HepG2 (cell line): ENCODE results near the gene CFAP97D1. TPM values are rescaled to one million over a fixed set of nuclear protein-coding genes. Genes with fewer than 3 reads are reported as not detected.

Experiments
- ASH2L ChIP-seq: fragments of 300-600, 200-600 bp; sonication (generic); IDR thresholded peaks from 2 replicates; pipeline ENCODE4 v1.7.0; 2017; ENCODE audit warnings: low read depth, mild to moderate bottlenecking, moderate library complexity, mixed read lengths, low read length; ENCODE audit not compliant: insufficient read length
- BORCS8-MEF2B ChIP-seq: sonication (generic); formaldehyde crosslinking; IDR thresholded peaks from 2 replicates; pipeline ENCODE4 v1.8.0; 2022; ENCODE audit warnings: mild to moderate bottlenecking, missing genetic modification reagents
- CHCHD3 ChIP-seq: sonication (generic); formaldehyde crosslinking; IDR thresholded peaks from 2 replicates; pipeline ENCODE4 v1.8.0; 2022; ENCODE audit warnings: mild to moderate bottlenecking, missing genetic modification reagents, moderate library complexity
- HDAC1 ChIP-seq: sonication (generic); formaldehyde crosslinking; IDR thresholded peaks from 2 replicates; pipeline ENCODE4 v1.5.1; 2020; ENCODE audit warnings: mild to moderate bottlenecking, missing genetic modification reagents
- HMG20A ChIP-seq: IDR thresholded peaks from 2 replicates; pipeline ENCODE4 v1.6.1; 2016; ENCODE audit warnings: borderline replicate concordance
- HOXA3 ChIP-seq: sonication (generic); formaldehyde crosslinking; IDR thresholded peaks from 2 replicates; pipeline ENCODE4 v1.5.0; 2020; ENCODE audit warnings: missing genetic modification reagents
- IRF9 ChIP-seq: sonication (generic); formaldehyde crosslinking; IDR thresholded peaks from 2 replicates; pipeline ENCODE4 v1.8.0; 2022; ENCODE audit warnings: missing genetic modification reagents, mild to moderate bottlenecking, borderline replicate concordance
- KLF16 ChIP-seq, 2 experiments: sonication (generic) in 1 of 2; formaldehyde crosslinking in 1 of 2; IDR thresholded peaks; 2 replicates each; pipeline versions ENCODE4 v1.6.1 to v1.8.0; 2016 to 2023; ENCODE audit warnings: missing genetic modification reagents in 2 of 2, missing compliant biosample characterization in 1 of 2
- KLF6 ChIP-seq: IDR thresholded peaks from 2 replicates; pipeline ENCODE4 v1.8.0; 2016; ENCODE audit warnings: missing biosample characterization, missing genetic modification reagents
- MAF1 ChIP-seq: sonication (generic); formaldehyde crosslinking; IDR thresholded peaks from 2 replicates; pipeline ENCODE4 v1.5.0; 2020; ENCODE audit warnings: missing genetic modification reagents, borderline replicate concordance
- NRL ChIP-seq: sonication (generic); formaldehyde crosslinking; IDR thresholded peaks from 2 replicates; pipeline ENCODE4 v1.5.0; 2020; ENCODE audit warnings: missing genetic modification reagents, mild to moderate bottlenecking, moderate library complexity, borderline replicate concordance
- PHF8 ChIP-seq: sonication (generic); formaldehyde crosslinking; IDR thresholded peaks from 2 replicates; pipeline ENCODE4 v1.5.0; 2020; ENCODE audit warnings: missing genetic modification reagents
- PPARG ChIP-seq: conservative IDR thresholded peaks from 2 replicates; pipeline ENCODE4 v1.6.1; 2016; ENCODE audit warnings: missing biosample characterization, missing genetic modification reagents
- RBFOX2 ChIP-seq: fragments of 200-400 bp; formaldehyde crosslinking; IDR thresholded peaks from 2 replicates; pipeline ENCODE4 v1.6.1; 2017; ENCODE audit warnings: low read depth, mild to moderate bottlenecking, low read length
- TGIF2 ChIP-seq: IDR thresholded peaks from 2 replicates; pipeline ENCODE4 v1.6.1; 2016; ENCODE audit warnings: control low read depth, missing compliant biosample characterization
- ZNF180 ChIP-seq: sonication (generic); formaldehyde crosslinking; IDR thresholded peaks from 2 replicates; pipeline ENCODE4 v1.4.0; 2020; ENCODE audit warnings: low read depth, missing genetic modification reagents, borderline replicate concordance
- ZNF720 ChIP-seq: sonication (generic); formaldehyde crosslinking; IDR thresholded peaks from 2 replicates; pipeline ENCODE4 v1.4.0; 2020; ENCODE audit warnings: missing genetic modification reagents
- ZNF800 ChIP-seq: sonication (generic); formaldehyde crosslinking; IDR thresholded peaks from 2 replicates; pipeline ENCODE4 v1.4.0; 2020; ENCODE audit warnings: missing genetic modification reagents
- polyA plus RNA-seq, 8 experiments: library from polyadenylated mRNA; depleted of rRNA in 3 of 8; stranded (reverse) in 7 of 8; unstranded in 1 of 8; fragments of >200 nt; fragmentation: Illumina TruSeq in 4 of 8; extraction: Trizol in 4 of 8; gene quantifications; 2 replicates each; pipeline versions ENCODE4 v1.2.1 to v1.2.3, GENCODE V29; 2011 to 2016; ENCODE audit warnings: low read depth in 4 of 8, missing spikeins in 1 of 8, mixed read lengths in 1 of 8; ENCODE audit not compliant: insufficient read depth in 1 of 8
- total RNA-seq, 5 experiments: library from RNA; depleted of rRNA; stranded (reverse); fragments of >200 nt; fragmentation: Illumina TruSeq; extraction: Trizol; gene quantifications; 2 replicates each; pipeline ENCODE4 v1.2.3, GENCODE V29; 2016; ENCODE audit warnings: low read depth in 1 of 5
- TF ChIP-seq, protein P1 (sequence below): sonication (generic); formaldehyde crosslinking; IDR thresholded peaks from 2 replicates; pipeline ENCODE4 v1.5.0; 2020; ENCODE audit warnings: missing genetic modification reagents
- TF ChIP-seq, protein P2 (sequence below): sonication (generic); formaldehyde crosslinking; IDR thresholded peaks from 2 replicates; pipeline ENCODE4 v1.4.0; 2020; ENCODE audit warnings: missing genetic modification reagents, borderline replicate concordance

CFAP97D1 gene
- total and polyA plus RNA-seq, 2 of the 13 experiments (the other 11 are each of a cell fraction or from before 2014, with no cell fraction given), result 0.02 TPM; not detected in 1

DNA sequence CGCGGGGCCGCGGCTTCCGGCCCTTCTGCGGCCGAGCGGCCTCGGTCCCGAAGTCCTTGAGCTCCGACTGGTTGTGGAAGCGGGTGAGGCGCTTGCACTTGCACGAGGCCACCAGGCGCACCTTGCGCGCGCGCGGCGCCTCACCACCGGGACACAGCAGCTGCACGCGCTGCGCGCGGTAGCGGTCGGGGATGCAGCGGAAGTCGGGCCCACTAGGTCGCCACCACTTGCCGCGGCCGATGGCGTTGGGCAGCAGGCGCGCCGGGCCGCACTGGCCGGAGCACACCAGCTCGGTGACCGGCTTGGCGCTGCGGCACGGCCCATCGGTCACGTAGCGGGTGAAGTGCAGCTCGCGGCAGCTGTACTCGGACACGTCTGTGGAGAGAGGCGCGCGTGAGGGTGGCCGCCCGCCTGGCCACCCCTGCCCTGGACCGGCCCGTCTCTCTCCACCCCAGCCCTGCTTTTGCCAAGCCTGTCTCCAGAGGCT lies 24.8 kb upstream of the CFAP97D1 start (continued):
- TF ChIP-seq, protein P1, sequence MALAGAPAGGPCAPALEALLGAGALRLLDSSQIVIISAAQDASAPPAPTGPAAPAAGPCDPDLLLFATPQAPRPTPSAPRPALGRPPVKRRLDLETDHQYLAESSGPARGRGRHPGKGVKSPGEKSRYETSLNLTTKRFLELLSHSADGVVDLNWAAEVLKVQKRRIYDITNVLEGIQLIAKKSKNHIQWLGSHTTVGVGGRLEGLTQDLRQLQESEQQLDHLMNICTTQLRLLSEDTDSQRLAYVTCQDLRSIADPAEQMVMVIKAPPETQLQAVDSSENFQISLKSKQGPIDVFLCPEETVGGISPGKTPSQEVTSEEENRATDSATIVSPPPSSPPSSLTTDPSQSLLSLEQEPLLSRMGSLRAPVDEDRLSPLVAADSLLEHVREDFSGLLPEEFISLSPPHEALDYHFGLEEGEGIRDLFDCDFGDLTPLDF (CRISPR knock-in tag), result no peak
- TF ChIP-seq ZNF720 (no peak), PPARG (CRISPR knock-in tag) (no peak), KLF16 (CRISPR knock-in tag; IDR thresholded peaks at IDR 0.05) (0 out of 4 replicates have a peak, but pooled peaks of 1 of the 2 experiments have one; percentile 24), CHCHD3 (CRISPR knock-in tag) (peak; percentile 70; the same call in 1 of the 2 replicates), HMG20A (CRISPR knock-in tag) (no peak), BORCS8-MEF2B (CRISPR knock-in tag) (0 out of 2 replicates have a peak, but pooled peaks have one; percentile 46), RBFOX2 (no peak), TGIF2 (CRISPR knock-in tag) (no peak), HOXA3 (0 out of 2 replicates have a peak, but pooled peaks have one; percentile 28), ZNF800 (CRISPR knock-in tag) (peak; percentile 99), IRF9 (CRISPR knock-in tag) (no peak), ZNF180 (CRISPR knock-in tag) (no peak), KLF6 (CRISPR knock-in tag) (no peak), HDAC1 (0 out of 2 replicates have a peak, but pooled peaks have one; percentile 52), NRL (CRISPR knock-in tag) (peak; percentile 33; the same call in 1 of the 2 replicates), PHF8 (CRISPR knock-in tag) (0 out of 2 replicates have a peak, but pooled peaks have one; percentile 21), ASH2L (no peak), MAF1 (CRISPR knock-in tag) (no peak)
- TF ChIP-seq, protein P2, sequence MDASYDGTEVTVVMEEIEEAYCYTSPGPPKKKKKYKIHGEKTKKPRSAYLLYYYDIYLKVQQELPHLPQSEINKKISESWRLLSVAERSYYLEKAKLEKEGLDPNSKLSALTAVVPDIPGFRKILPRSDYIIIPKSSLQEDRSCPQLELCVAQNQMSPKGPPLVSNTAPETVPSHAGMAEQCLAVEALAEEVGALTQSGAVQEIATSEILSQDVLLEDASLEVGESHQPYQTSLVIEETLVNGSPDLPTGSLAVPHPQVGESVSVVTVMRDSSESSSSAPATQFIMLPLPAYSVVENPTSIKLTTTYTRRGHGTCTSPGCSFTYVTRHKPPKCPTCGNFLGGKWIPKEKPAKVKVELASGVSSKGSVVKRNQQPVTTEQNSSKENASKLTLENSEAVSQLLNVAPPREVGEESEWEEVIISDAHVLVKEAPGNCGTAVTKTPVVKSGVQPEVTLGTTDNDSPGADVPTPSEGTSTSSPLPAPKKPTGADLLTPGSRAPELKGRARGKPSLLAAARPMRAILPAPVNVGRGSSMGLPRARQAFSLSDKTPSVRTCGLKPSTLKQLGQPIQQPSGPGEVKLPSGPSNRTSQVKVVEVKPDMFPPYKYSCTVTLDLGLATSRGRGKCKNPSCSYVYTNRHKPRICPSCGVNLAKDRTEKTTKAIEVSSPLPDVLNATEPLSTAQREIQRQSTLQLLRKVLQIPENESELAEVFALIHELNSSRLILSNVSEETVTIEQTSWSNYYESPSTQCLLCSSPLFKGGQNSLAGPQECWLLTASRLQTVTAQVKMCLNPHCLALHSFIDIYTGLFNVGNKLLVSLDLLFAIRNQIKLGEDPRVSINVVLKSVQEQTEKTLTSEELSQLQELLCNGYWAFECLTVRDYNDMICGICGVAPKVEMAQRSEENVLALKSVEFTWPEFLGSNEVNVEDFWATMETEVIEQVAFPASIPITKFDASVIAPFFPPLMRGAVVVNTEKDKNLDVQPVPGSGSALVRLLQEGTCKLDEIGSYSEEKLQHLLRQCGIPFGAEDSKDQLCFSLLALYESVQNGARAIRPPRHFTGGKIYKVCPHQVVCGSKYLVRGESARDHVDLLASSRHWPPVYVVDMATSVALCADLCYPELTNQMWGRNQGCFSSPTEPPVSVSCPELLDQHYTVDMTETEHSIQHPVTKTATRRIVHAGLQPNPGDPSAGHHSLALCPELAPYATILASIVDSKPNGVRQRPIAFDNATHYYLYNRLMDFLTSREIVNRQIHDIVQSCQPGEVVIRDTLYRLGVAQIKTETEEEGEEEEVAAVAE (CRISPR knock-in tag), result no peak
